Measurements from ENCODE around the gene RAD51.

DNA sequence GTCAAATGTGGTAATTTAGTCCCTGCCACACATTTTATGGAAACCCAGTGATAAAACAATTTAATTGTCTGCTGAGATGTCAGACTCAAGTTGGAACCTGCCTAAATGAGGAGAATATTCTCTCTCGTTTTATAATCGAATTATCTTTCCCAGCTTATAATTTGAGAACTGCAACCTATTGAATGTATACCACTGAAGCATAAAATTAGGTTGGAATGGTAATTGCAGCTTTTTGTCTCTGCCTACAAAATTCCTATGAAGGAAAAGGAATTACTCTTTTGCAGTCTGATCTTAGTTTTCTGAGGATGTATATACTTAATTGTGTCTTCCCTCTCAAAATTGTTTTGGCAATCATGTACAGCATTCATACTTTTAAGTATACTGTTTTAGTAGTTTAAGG lies 28.9 kb downstream of the RAD51 start:
- no peak for TF ChIP-seq EZH2 (IDR thresholded peaks at IDR 0.05; ENCODE audit: borderline replicate concordance)
- TF ChIP-seq, protein P1, sequence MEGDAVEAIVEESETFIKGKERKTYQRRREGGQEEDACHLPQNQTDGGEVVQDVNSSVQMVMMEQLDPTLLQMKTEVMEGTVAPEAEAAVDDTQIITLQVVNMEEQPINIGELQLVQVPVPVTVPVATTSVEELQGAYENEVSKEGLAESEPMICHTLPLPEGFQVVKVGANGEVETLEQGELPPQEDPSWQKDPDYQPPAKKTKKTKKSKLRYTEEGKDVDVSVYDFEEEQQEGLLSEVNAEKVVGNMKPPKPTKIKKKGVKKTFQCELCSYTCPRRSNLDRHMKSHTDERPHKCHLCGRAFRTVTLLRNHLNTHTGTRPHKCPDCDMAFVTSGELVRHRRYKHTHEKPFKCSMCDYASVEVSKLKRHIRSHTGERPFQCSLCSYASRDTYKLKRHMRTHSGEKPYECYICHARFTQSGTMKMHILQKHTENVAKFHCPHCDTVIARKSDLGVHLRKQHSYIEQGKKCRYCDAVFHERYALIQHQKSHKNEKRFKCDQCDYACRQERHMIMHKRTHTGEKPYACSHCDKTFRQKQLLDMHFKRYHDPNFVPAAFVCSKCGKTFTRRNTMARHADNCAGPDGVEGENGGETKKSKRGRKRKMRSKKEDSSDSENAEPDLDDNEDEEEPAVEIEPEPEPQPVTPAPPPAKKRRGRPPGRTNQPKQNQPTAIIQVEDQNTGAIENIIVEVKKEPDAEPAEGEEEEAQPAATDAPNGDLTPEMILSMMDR (IDR thresholded peaks at IDR 0.05; ENCODE audit: poor library complexity), result no peak
